GM19468 (cell line): ENCODE data around the gene CEP170.
"Not testable (repeated sequence)": the region's sequence is repeated elsewhere in the genome, so short reads cannot be mapped to it uniquely, and the experiment has no call there.

ENCODE experiments used
- ATAC-seq: cut with Tn5 transposase; IDR thresholded peaks from one replicate; pipeline ENCODE4 v1.9.1; 2021; ENCODE audit warnings: mild to moderate bottlenecking, moderate library complexity, moderate number of reproducible peaks; ENCODE audit not compliant: unreplicated experiment; ENCODE audit errors: extremely low read depth

CEP170 gene

DNA sequence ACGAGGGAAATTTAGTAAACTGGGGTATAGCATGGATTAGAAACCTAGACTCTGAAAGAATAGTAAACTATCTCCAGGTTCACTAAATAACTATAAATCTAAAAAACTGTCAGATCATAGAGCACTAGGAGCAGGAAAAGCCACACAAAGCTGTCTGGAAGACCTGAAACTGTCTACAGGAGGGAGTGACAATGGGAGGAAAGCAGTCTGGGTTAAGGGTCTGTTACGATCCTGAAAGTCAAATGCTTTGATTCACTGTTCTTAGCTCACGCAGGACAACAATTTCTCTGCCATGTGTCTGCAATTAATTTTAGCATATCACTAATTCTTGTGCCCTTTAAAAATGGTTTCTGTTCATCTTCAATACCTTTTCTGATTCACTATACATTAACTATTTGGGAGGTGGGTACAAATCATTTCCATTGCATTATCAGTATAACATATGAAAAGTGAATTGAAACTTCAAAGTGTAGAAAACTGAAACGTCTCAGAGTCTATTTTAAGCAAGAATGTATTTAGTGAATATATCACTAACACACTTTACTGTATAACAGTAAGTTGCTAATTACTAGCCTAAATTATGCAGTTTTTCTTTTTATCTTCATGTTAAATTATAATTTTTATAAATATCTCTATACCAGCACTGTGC is 18.4 kb downstream of the CEP170 start:
- ATAC-seq: peak; percentile 45

- ATAC-seq: no peak
Observed at GRCh38 chr1:243234978-243235647, 20.0 kb downstream of the CEP170 start.

- ATAC-seq: no peak
Observed at GRCh38 chr1:243233908-243234307, 21.2 kb downstream of the CEP170 start.

GRCh38 chr1:243230914-243231313 is 24.2 kb downstream of the CEP170 start:
- ATAC-seq: no peak

GRCh38 chr1:243229526-243229925 is 25.6 kb downstream of the CEP170 start:
- ATAC-seq: no peak

DNA sequence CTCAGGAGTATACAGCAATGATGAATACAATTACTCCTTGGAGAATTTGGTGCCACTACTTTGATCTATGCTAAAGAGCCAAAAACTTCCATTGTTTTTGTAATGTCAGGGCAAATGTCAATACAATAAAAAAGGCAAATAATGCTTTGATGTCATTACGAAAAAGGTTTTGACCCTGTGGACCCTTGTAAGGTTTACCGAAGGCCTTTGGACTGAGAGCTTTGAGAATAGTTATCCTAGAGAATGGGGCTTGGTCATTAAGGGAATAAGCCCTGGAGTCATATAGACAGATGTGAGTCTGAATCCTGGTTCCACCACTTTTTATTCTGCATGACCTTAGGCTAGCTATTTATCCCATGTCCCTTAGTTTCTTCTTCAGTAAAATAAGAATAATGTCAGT is 27.5 kb downstream of the CEP170 start:
- ATAC-seq: no peak

- ATAC-seq: no peak
Observed at GRCh38 chr1:243218059-243218458, 37.0 kb downstream of the CEP170 start.

GRCh38 chr1:243217349-243217748 is 37.7 kb downstream of the CEP170 start:
- ATAC-seq: no peak

DNA sequence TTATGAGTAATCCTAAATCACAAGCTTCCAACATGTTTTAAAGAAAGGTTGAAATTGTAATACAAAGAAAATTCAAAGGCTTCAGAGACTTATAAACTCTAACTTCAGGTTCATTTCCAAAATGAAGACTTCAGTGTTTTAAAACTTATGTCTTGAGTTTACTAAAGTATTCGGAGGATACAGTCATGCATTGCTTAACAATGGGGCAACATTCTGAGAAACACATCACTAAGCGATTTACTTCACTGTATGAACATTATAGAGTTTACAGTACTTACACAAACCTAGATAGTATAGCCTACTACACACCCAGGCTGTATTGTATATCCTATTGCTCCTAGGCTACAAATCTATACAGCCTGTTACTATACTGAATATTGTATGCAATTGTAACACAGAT is 38.3 kb downstream of the CEP170 start:
- ATAC-seq: no peak

GRCh38 chr1:243215276-243215875 is 39.7 kb downstream of the CEP170 start:
- not testable (repeated sequence) for ATAC-seq

GRCh38 chr1:243213045-243213787 is 41.9 kb downstream of the CEP170 start:
- no peak for ATAC-seq

DNA sequence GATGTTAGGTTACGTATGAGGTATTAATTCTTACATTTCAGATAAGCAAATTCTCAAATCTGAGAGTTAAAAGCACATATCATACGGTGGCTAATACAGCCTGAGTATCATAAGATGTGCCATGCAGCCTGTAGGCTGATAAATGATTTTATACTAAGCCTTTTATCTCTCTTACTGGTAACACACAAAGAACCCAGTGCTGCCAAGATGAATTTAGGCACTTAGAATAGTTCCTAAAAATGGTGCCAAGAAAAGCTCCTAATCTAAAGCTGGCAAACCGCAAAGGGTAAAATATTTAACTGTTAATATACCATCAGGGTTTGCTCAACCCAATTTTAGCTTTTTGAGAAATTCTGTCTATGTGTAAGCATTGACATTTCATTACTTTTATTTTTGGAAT is 43.1 kb downstream of the CEP170 start:
- ATAC-seq: not testable (repeated sequence)

GRCh38 chr1:243205026-243205501 is 50.0 kb downstream of the CEP170 start:
- ATAC-seq: not testable (repeated sequence)

GRCh38 chr1:243204336-243204735 is 50.7 kb downstream of the CEP170 start:
- ATAC-seq: not testable (repeated sequence)

- ATAC-seq: not testable (repeated sequence)
Observed at GRCh38 chr1:243203196-243203595, 51.9 kb downstream of the CEP170 start.

DNA sequence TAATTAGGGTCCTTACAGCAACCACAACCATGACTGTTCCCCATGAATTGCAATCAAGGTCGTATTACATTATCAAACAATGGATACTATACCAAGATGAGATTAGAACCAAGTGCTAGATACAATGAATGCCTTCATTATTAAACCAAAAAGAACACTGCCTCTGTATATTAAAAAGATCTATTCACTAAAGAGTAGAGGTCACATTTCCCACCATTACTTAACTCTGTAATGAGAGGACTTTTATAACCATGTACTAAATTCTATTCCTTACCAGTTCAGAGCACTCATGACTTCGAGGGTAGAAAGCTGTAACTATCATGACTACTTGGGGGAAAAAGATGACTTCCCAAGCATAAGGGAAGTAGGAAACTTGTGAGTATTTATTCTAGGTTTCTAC is 53.8 kb downstream of the CEP170 start:
- ATAC-seq: not testable (repeated sequence)

DNA sequence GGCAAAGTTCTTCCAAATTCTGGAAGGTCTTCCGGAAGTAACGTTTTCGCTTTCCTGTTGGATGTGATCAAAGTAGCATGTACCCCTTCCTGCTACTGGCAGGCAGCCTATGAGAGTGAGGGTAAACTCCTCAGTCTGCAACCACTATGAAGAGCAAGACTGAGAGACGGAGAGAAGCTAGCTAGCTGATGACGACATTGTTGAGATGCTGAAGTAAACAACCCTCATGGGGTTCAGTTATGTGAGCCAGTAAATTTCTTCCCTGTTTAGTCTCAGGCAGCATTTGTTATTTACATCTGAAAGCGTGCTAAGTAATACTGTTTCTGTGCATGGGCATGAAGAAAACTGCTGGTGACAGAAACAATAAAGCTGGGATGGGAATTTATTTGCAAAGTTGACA is 57.6 kb downstream of the CEP170 start:
- not testable (repeated sequence) for ATAC-seq

- ATAC-seq: not testable (repeated sequence)
Observed at GRCh38 chr1:243193330-243193729, 61.8 kb downstream of the CEP170 start.

DNA sequence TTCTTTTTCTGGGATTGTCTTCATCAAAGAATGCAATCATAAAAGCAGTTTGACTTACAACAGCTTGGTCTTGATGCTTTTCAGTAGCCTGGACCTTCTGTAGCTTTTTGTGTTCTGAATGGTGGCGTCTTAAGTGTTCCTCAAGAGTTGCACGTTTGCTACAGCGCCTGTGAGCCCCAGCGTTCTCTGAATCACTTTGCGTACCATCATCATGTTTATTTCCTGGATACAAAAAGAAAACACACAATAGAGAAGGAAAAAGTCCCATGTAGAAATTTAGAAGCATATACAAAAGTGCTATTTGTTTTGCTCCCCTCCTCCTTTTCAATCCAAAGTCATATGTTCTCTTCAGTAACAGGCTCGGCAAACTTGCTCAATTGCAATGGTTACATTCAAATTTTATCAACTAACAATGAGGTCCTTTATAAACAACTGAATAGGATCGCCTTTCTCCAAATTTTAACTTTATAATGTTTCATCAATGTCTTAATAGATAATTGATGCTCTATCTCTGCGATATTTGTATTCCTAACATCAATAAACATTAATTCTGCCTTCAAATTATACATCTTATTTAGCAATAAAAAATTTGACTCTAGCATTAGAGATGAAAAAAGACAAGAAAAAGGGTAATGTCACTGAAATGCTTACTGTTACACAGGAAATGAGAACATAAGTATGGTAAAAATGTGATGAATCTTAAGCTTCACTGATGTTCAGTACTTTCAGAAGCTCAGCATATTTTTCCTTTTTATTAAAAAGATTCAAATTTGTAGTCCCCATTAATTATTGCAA is 68.7 kb downstream of the CEP170 start:
- ATAC-seq: not testable (repeated sequence)

GRCh38 chr1:243184787-243185186 is 70.3 kb downstream of the CEP170 start:
- not testable (repeated sequence) for ATAC-seq
